Activated naive CD8-positive, alpha-beta T cell (primary cell): Measurements from ENCODE around the gene HEXD.

Source experiments
- H3K27ac Mint-ChIP-seq: one replicate; pipeline ENCODE4 v1.8.0; 2021; ENCODE audit warnings: mixed read lengths
- H3K27me3 Mint-ChIP-seq: one replicate; pipeline ENCODE4 v1.8.0; 2021; ENCODE audit warnings: mixed read lengths
- H3K36me3 Mint-ChIP-seq: one replicate; pipeline ENCODE4 v1.8.0; 2021; ENCODE audit warnings: mixed read lengths
- H3K4me1 Mint-ChIP-seq: one replicate; pipeline ENCODE4 v1.8.0; 2021; ENCODE audit warnings: low read depth, mixed read lengths
- H3K4me3 Mint-ChIP-seq: one replicate; pipeline ENCODE4 v1.8.0; 2021; ENCODE audit warnings: mild to moderate bottlenecking, mixed read lengths
- H3K9me3 Mint-ChIP-seq: one replicate; pipeline ENCODE4 v1.8.0; 2021; ENCODE audit warnings: low read depth, mixed read lengths

Gene HEXD

DNA sequence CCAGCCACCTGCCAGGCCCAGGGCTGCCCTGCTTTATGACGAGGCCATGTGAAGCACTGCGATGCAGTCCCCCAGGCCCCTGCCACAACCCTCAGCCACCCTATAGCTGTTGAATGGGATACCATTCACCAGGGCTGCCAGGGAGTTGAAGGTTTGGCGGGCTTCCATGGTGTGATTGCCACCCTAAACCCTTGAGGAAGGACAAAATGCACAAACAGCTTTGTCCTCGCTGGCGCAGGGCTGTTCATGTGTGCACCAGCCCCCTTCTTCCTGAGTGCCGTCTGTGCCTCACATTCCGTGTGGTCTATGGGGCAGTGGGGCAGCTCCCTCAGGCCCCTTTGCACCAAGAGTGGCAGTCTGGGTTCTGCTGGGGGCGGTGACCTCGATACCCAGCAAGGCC lies 65.7 kb downstream of the HEXD start:
- Mint-ChIP-seq H3K4me3 (no peak overlapping the region), H3K27me3 (no peaks in the 10 kb centered on the region), H3K27ac (no peak overlapping the region), H3K9me3 (no peaks in the 10 kb centered on the region), H3K4me1 (peaks cover 6% of the 10 kb centered on the region), H3K36me3 (peaks cover 2% of the 10 kb centered on the region)

DNA sequence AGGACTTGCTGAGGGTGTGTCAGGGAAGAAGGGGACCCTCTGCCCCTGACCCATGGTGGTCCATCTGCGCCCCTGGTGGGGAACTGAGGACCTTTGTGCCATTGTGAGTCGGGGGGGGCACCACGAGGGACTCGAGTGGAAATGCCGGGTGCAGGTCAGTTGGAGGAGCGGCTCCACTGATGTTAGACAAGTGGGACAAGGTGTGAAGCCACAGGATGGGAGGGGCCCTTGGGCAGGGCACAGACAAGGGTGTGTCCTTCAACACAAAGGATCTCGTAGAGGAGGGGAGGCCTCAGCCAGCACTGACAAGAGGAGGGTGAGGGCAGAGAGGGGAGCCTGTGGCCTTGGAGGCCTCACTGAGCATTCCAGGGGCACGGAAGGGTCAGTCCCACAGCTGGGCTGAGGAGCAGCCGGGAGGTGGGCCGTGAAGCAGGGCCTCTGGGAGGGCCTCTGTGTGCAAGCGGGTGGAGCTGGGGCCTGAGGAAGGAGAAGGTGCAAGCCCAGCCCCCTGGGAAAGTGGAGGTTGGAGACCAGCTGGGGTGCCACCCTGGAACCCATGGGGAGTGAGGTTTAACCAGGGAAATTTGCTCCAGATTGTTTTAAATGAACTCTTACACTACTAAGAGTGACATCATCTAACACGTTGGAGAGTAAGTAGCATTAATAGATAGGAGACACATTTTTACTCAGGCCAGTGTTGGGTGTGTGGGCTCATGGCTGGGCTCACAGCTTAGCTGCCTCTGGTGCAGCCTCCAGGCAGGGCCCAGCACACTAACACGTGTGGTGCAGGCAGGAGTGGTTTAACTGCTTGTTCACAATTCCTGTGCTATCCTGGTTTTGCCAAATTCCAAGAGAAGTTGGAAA lies 68.3 kb downstream of the HEXD start:
- H3K36me3 Mint-ChIP-seq, result peaks cover 2% of the 10 kb centered on the region
- no peaks in the 10 kb centered on the region for H3K27me3 Mint-ChIP-seq
- peaks cover 6% of the 10 kb centered on the region for H3K4me1 Mint-ChIP-seq
- no peak overlapping the region for H3K4me3 Mint-ChIP-seq
- H3K27ac Mint-ChIP-seq, result no peak overlapping the region
- H3K9me3 Mint-ChIP-seq, result no peaks in the 10 kb centered on the region

DNA sequence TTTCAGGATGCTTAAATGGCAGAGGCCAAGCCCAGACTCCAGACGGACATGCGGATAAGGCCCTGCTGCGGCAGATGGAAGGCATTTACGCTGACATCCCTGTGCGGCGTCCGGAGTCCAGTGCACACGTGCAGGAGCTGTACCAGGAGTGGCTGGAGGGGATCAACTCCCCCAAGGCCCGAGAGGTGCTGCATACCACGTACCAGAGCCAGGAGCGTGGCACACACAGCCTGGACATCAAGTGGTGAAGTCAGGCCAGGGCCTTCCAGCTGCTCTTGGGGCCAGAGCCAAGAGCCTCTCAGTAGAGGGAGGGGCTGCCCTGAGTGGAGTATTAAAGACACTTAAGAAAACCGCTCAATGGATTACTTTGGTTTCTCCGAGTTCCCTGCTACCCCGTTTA lies 69.8 kb downstream of the HEXD start:
- Mint-ChIP-seq H3K9me3 (no peaks in the 10 kb centered on the region), H3K36me3 (no peaks in the 10 kb centered on the region), H3K27me3 (no peaks in the 10 kb centered on the region), H3K4me1 (peaks cover 6% of the 10 kb centered on the region), H3K4me3 (no peak overlapping the region), H3K27ac (no peak overlapping the region)

DNA sequence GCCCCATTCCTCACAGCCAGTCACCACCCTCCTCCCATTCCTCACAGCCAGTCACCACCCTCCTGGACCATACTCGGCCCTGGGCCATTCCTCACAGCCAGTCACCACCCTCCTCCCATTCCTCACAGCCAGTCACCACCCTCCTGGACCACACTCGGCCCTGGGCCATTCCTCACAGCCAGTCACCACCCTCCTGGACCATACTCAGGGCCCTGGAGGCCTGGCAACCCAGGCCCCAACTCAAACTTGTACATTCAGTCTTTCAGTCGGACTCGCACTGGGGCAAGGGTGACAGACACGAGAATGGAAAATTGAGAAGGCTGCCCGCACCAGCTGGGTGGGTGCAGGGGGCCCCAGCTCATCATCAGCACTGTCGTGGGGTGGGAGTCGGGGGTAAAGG lies 71.0 kb downstream of the HEXD start:
- no peak overlapping the region for H3K4me3 Mint-ChIP-seq
- H3K4me1 Mint-ChIP-seq, result peaks cover 6% of the 10 kb centered on the region
- no peaks in the 10 kb centered on the region for H3K9me3 Mint-ChIP-seq
- H3K36me3 Mint-ChIP-seq, result no peaks in the 10 kb centered on the region
- no peak overlapping the region for H3K27ac Mint-ChIP-seq
- no peaks in the 10 kb centered on the region for H3K27me3 Mint-ChIP-seq

DNA sequence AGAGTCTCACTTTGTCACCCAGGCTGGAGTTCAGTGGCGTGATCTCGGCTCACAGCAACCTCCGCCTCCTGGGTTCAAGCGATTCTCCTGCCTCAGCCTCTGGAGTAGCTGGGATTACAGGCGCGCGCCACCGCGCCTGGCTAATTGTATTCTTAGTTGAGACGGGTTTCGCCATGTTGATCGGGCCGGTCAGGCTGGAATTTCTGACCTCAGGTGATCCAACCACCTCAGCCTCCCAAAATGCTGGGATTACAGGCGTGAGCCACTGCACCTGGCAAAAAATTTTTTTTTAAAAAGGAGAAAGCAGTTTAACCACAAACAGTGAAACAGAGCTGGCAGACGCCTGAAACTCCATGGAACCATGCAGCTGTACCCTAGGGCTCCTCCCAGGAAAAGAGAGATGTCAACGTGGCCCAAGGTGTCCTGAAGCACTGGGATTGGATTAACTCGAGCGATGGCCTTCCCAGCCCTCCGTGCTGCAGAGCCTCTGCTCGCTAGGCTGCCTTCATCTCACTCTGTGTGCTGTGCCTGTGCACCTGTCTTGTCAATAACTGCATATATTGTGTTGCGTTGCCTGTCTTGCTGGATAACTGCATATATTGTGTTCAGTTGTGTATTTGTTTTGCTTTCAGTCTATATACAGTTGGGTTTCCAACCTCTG lies 71.8 kb downstream of the HEXD start:
- no peak overlapping the region for H3K4me3 Mint-ChIP-seq
- no peaks in the 10 kb centered on the region for H3K9me3 Mint-ChIP-seq
- no peaks in the 10 kb centered on the region for H3K36me3 Mint-ChIP-seq
- H3K27ac Mint-ChIP-seq, result no peak overlapping the region
- H3K27me3 Mint-ChIP-seq, result no peaks in the 10 kb centered on the region
- peaks cover 8% of the 10 kb centered on the region for H3K4me1 Mint-ChIP-seq

DNA sequence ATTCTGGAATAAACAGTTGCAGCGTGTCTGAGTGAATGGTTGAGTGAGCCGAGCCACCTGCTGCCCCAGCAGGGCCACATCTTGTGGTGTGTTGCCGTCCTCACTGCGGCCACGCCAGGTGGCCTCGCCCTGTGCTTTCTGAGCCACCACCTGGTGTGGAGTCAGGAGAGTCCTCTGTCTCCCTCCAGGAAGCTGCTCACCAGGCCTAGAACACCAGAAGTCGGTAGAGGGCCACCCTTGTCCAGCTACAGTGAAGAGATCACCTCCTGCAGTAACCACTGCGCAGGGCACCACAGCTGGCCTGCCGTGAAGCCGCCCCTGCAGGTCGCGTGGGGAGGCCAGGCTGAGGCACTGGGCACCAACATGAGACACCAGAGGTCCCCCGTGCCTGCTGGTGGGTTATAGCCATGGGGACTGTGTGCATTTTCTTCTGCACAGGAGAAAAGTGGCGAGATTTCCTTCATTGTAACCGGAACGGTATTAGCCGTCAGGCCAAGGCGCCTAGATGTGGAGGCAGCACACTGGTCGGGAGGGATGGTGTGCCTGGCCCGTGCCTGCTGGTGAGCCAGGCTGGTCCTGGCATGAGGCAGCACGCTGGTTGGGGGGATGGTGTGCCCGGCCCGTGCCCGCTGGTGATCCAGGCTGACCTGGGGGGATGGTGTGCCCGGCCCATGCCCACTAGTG lies 72.5 kb downstream of the HEXD start:
- Mint-ChIP-seq H3K9me3 (no peaks in the 10 kb centered on the region), H3K27me3 (no peaks in the 10 kb centered on the region), H3K4me1 (peaks cover 8% of the 10 kb centered on the region), H3K4me3 (no peak overlapping the region), H3K27ac (no peak overlapping the region), H3K36me3 (no peaks in the 10 kb centered on the region)

DNA sequence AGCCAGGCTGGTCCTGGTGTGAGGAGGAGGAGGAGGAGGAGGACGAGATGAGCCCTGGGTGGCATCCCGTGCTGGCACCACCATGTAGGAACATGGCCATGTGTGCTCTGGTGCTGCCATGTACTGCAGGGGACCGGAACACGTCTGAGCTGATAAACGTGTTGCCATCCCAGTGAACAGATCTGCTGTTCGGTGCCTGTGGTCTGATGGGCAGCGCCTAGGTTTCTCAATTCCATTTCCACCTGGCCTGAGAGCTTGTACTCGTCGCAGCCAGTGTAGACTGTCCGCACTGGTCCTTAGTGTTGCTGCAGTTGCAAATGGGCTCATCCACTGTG lies 73.0 kb downstream of the HEXD start:
- Mint-ChIP-seq H3K9me3 (no peaks in the 10 kb centered on the region), H3K27me3 (no peaks in the 10 kb centered on the region), H3K27ac (no peak overlapping the region), H3K4me1 (peaks cover 4% of the 10 kb centered on the region), H3K4me3 (no peak overlapping the region), H3K36me3 (no peaks in the 10 kb centered on the region)

DNA sequence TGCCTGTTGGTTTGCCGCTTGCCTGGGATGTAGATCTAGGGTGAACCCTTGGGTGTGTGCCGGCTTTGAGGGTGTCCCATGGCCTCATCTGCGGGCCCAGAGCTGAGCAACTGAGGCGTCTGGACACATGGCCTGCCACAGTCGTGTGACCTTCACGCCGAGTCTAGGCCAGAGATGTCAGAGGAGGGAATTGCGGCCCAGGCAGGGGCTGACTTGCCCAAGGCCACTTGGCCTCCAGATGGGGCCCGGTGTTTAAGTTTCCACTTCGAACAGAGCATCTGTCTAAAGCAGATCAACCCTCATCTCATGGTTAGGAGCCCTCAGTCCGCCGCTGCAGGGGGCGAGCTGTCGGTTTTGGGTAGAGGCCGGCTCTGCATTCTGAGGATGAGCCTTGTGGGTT lies 73.4 kb downstream of the HEXD start:
- peaks cover 4% of the 10 kb centered on the region for H3K4me1 Mint-ChIP-seq
- no peak overlapping the region for H3K4me3 Mint-ChIP-seq
- no peak overlapping the region for H3K27ac Mint-ChIP-seq
- H3K27me3 Mint-ChIP-seq, result no peaks in the 10 kb centered on the region
- H3K36me3 Mint-ChIP-seq, result no peaks in the 10 kb centered on the region
- H3K9me3 Mint-ChIP-seq, result no peaks in the 10 kb centered on the region
